Amniotic stem cell (primary cell): ENCODE measurements around the gene RHAG.

Source experiments
- DNase-seq: peaks from one replicate; lab custom pipeline; 2025; lab: John Stamatoyannopoulos, UW

The RHAG gene

GRCh38 chr6:49564552-49564951 lies 72.1 kb downstream of the RHAG start:
- DNase-seq, result no peak

- DNase-seq, result no peak
Observed at GRCh38 chr6:49563006-49563886, 73.4 kb downstream of the RHAG start.

DNA sequence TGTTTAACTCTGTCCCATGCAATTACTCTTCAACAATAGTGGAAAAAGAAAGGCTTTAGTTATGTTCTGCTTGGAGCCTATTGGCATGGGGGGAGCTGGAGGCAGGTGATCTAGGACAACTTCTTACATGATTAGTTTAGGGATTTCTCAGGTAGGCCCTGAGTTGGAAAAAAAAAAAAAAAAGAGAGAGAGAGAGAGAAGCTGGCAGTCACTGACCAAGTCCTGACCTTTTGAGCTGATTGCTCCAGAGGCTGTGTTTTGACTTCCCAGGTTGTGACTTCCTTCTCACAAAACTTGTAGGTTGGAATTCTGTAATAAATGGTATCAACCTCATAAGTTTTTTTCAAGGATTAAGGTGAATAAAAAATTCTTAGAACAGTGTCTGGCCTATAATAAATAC lies 78.4 kb downstream of the RHAG start:
- DNase-seq, result no peak

DNA sequence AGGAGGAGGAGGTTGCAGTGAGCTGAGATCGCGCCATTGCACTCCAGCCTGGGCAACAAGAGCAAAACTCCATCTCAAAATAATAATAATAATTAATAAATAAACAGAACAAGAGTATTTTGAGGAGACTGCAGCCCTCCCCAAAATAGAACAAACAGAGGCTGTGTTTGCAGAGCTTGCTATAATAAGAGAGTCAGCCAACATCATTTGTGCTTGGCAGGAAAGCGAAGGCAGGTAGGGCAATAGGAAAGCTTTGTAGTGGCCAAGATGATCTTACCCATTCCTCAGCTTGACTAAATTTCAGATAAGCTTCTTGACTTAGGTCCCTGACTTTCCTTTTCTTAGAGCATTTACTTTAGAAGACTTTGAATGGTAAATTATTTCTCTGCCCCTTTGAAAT lies 79.5 kb downstream of the RHAG start:
- no peak for DNase-seq

DNA sequence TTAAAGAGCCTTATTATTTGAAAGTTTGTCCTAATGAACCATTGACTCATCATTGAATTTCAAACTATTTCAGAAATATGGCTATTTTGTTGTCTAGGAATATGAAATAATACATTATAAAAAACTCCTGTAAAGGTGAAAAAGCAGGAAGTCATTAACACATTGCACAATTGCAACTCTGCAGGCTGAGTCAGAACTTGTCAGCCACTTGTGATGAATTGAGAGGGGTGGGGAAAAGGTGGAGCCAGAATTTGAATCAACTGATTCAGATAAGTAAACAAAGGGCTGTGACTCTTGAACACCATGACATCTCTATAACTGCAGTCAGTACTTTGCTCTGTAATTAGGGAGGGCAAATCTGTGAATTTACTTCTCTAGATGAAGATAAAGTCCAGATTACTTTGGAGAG lies 80.2 kb downstream of the RHAG start:
- no peak for DNase-seq

GRCh38 chr6:49555951-49556350 lies 80.7 kb downstream of the RHAG start:
- DNase-seq, result no peak
